GM23248 (cell line): ENCODE data around the gene KRTAP4-1.

Source experiments
- EZH2 ChIP-seq: fragments of 200-600 bp; sonication (generic); IDR thresholded peaks from 2 replicates; pipeline ENCODE4 v1.6.1; 2018; ENCODE audit warnings: antibody characterized with exemption, mild to moderate bottlenecking; ENCODE audit not compliant: insufficient read depth, poor library complexity, severe bottlenecking
- EZH2phosphoT487 ChIP-seq: fragments of 200-600 bp; sonication (generic); IDR thresholded peaks from 2 replicates; pipeline ENCODE4 v1.6.1; 2018; ENCODE audit warnings: antibody characterized with exemption, moderate library complexity, mild to moderate bottlenecking, low read depth; ENCODE audit not compliant: insufficient read depth

GRCh38 chr17:41186872-41187271, 2.2 kb upstream of the KRTAP4-1 start:
- no peak for TF ChIP-seq EZH2phosphoT487
- TF ChIP-seq EZH2, result no peak
